Liver (tissue), 3 donors: ENCODE results near the gene GADD45B.

Experiments
- FOXA1 ChIP-seq: IDR thresholded peaks from 2 replicates; pipeline ENCODE4 v1.6.1; 2016; ENCODE audit warnings: antibody characterized with exemption
- GABPA ChIP-seq, 2 donors: IDR thresholded peaks in 1 of 2; conservative IDR thresholded peaks in 1 of 2; 2 replicates each; pipeline ENCODE4 v1.6.1; 2016; ENCODE audit warnings: antibody characterized with exemption in 2 of 2, mild to moderate bottlenecking in 1 of 2, moderate library complexity in 1 of 2
- JUND ChIP-seq, 2 donors: IDR thresholded peaks; 2 replicates each; pipeline ENCODE4 v1.6.1; 2016; ENCODE audit warnings: antibody characterized with exemption in 2 of 2
- RAD21 ChIP-seq, 2 donors: IDR thresholded peaks; 2 replicates each; pipeline ENCODE4 v1.6.1; 2016; ENCODE audit warnings: antibody characterized with exemption in 2 of 2, mild to moderate bottlenecking in 2 of 2
- RXRA ChIP-seq, 2 donors: IDR thresholded peaks; 2 replicates each; pipeline ENCODE4 v1.6.1; 2017 to 2018; ENCODE audit warnings: antibody characterized with exemption in 2 of 2, mild to moderate bottlenecking in 1 of 2
- SP1 ChIP-seq: IDR thresholded peaks from 2 replicates; pipeline ENCODE4 v1.6.1; 2018; ENCODE audit warnings: antibody characterized with exemption, mild to moderate bottlenecking
- TAF1 ChIP-seq: conservative IDR thresholded peaks from 2 replicates; pipeline ENCODE4 v1.6.1; 2016; ENCODE audit warnings: antibody characterized with exemption, mild to moderate bottlenecking
- YY1 ChIP-seq: IDR thresholded peaks from 2 replicates; pipeline ENCODE4 v1.6.1; 2016; ENCODE audit warnings: antibody characterized with exemption, mild to moderate bottlenecking
- TF ChIP-seq, protein P1 (sequence below): fragments of 150-350 bp; IDR thresholded peaks from 2 replicates; pipeline ENCODE4 v1.5.1; 2017; ENCODE audit warnings: improper control_type of control experiment, low read depth, low read length; ENCODE audit not compliant: missing input control
- TF ChIP-seq, protein P2 (sequence below): IDR thresholded peaks from 2 replicates; pipeline ENCODE4 v1.6.1; 2016; ENCODE audit warnings: antibody characterized with exemption
- TF ChIP-seq, protein P3 (sequence below): IDR thresholded peaks from 2 replicates; pipeline ENCODE4 v1.6.1; 2016; ENCODE audit warnings: antibody characterized with exemption
- donor health status: healthy.
- donor health status: healthy.

DNA sequence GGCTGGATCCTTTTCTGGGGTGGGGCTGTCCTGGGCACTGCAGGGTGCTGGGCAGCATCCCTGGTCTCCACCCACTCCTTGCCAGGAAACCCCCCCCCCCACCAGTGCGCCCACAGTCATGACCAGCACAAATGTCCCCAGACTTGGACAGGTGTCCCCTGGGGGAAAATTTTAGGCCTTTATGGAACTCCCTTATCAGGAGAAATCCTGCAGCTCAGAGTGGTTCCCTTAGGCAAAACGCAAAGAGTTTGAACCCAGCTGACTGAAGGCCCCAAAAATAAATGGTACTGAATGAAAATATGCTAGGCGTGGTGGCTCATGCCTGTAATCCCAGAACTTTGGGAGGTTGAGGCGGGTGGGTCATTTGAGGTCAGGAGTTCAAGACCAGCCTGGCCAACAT, 51.8 kb downstream of the GADD45B start:
- TF ChIP-seq, protein P1, sequence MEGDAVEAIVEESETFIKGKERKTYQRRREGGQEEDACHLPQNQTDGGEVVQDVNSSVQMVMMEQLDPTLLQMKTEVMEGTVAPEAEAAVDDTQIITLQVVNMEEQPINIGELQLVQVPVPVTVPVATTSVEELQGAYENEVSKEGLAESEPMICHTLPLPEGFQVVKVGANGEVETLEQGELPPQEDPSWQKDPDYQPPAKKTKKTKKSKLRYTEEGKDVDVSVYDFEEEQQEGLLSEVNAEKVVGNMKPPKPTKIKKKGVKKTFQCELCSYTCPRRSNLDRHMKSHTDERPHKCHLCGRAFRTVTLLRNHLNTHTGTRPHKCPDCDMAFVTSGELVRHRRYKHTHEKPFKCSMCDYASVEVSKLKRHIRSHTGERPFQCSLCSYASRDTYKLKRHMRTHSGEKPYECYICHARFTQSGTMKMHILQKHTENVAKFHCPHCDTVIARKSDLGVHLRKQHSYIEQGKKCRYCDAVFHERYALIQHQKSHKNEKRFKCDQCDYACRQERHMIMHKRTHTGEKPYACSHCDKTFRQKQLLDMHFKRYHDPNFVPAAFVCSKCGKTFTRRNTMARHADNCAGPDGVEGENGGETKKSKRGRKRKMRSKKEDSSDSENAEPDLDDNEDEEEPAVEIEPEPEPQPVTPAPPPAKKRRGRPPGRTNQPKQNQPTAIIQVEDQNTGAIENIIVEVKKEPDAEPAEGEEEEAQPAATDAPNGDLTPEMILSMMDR = no peak
- no peak for TF ChIP-seq RAD21 (IDR thresholded peaks at IDR 0.05)
- no peak for TF ChIP-seq TAF1
- no peak for TF ChIP-seq GABPA (IDR thresholded peaks at IDR 0.05 in 1 of 2, conservative IDR thresholded peaks at IDR 0.05 in 1 of 2)
- TF ChIP-seq YY1 = no peak
- no peak for TF ChIP-seq JUND (IDR thresholded peaks at IDR 0.05)
- no peak for TF ChIP-seq FOXA1
- TF ChIP-seq SP1 = no peak
- TF ChIP-seq, protein P2, sequence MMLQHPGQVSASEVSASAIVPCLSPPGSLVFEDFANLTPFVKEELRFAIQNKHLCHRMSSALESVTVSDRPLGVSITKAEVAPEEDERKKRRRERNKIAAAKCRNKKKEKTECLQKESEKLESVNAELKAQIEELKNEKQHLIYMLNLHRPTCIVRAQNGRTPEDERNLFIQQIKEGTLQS = no peak
- TF ChIP-seq RXRA (IDR thresholded peaks at IDR 0.05) = no peak
- TF ChIP-seq, protein P3, sequence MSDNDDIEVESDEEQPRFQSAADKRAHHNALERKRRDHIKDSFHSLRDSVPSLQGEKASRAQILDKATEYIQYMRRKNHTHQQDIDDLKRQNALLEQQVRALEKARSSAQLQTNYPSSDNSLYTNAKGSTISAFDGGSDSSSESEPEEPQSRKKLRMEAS = no peak
